Erythroblast (primary cell): ENCODE measurements around the gene ATXN10.

Experiments used
- GATA1 ChIP-seq: IDR thresholded peaks from 2 replicates; pipeline ENCODE4 v1.6.1; 2011; ENCODE audit warnings: low read depth, mild to moderate bottlenecking, control low read depth, low read length, moderate library complexity
- POLR2A ChIP-seq: IDR thresholded peaks from 2 replicates; pipeline ENCODE4 v1.6.1; 2011; ENCODE audit warnings: mild to moderate bottlenecking, low read length

GRCh38 chr22:45752036-45752435 is 80.4 kb downstream of the ATXN10 start:
- no peak for TF ChIP-seq POLR2A
- TF ChIP-seq GATA1, result no peak
